GM21717 (cell line): ENCODE data around the gene C13orf46.

ENCODE experiments used
- ATAC-seq: cut with Tn5 transposase; IDR thresholded peaks from one replicate; pipeline ENCODE4 v1.9.1; 2021; ENCODE audit warnings: mild to moderate bottlenecking, moderate library complexity; ENCODE audit not compliant: unreplicated experiment

The C13orf46 gene

GRCh38 chr13:114010401-114011101 lies 36.7 kb upstream of the C13orf46 start:
- no peak for ATAC-seq

DNA sequence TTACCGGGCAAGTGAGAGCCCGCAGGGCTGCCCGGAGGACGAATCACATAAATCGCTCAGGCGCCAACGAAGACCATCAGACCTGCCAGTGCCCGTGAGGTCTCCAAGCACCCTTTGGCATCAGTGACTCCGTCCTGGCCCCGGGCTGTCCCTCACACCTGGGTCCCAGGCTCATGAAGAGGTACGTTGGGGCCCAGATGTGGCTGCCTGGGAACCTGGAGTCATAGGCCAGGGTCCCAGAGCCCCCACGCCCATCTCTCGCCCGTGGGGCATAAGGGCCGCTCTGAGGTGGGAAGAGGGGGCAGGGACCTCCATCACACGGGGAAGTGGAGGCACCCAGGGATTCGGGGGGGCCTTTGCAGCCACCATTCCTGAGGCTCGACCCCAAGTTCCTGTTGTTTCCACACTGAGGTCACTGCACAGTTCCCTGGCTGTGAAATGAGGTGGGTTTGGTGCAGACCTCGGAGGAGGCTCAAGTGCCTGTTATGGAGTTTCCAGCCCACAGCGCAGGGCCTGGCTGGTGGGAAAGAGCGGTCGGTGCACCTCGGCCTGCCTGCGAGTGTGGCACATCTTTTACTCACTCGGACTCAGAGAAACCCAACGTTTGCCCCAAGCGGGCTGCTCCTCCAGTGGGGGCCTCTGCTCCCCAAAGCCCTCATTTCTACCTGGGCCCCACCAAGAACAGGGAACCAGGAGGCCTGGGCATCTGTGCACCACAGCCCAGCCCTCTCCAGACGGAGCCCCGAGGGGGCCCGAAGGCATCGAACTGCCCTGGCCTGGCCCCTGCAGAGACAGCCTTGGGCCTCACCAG lies 35.9 kb upstream of the C13orf46 start:
- no peak for ATAC-seq

DNA sequence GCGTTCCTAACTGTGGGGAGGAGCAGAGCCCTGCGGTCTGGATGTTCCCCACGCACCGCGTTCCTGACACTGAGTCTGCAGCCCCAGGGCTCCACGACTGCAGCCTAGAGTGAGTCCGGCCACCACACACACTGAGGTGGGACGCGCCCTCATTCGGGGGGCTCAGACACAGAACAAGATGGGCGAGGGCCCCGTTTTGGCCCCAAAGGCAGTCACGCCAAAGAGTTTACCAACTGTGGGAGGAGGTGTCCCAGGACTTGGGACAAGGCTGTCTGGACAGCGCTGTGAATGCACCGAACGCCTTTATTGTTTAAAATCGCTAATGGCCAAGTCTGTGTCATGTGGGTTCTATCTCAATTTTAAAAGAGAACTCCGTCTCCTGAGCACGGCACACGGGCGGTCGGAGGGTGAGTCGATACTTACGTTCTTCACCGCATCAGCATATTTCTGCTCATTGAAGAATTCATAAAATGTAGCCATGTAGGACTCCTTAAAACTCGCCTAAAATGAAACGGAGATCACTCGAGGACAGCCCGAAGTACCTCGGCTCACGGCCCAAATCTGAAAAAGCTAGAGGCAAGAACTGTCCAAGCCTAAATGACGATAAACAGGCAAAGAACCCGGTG lies 35.2 kb upstream of the C13orf46 start:
- no peak for ATAC-seq

GRCh38 chr13:114007566-114007965 lies 33.7 kb upstream of the C13orf46 start:
- no peak for ATAC-seq

- no peak for ATAC-seq
Observed at GRCh38 chr13:114005206-114005724, 31.4 kb upstream of the C13orf46 start.

- no peak for ATAC-seq
Observed at GRCh38 chr13:114004420-114005205, 30.7 kb upstream of the C13orf46 start.

- no peak for ATAC-seq
Observed at GRCh38 chr13:114002771-114003321, 29.0 kb upstream of the C13orf46 start.

DNA sequence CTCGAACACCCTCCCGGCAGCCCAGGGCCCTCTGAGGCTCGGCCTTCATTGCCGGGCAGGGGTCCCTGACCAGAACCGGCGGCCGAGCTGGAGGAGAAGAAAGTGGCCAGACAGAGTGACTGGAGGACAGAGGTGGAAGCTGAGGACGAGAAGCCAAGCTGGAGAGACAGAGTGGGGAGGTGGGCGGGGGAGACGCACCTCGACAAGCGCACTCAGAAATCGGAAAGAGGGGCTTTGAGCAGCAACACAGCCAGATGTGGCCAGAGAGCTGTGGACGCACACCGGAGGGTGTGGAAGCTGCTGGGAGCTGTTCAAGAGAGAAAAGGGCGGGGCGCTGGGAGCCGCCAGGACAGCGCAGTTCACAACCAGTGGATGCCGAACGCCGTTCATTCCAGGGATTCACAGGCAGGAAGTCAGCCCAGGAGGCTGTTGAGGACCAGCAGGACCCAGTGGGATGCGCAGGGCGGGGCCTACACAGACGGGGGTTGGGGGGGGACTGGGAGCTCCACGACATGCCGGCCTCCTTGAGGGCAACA lies 28.2 kb upstream of the C13orf46 start:
- no peak for ATAC-seq

DNA sequence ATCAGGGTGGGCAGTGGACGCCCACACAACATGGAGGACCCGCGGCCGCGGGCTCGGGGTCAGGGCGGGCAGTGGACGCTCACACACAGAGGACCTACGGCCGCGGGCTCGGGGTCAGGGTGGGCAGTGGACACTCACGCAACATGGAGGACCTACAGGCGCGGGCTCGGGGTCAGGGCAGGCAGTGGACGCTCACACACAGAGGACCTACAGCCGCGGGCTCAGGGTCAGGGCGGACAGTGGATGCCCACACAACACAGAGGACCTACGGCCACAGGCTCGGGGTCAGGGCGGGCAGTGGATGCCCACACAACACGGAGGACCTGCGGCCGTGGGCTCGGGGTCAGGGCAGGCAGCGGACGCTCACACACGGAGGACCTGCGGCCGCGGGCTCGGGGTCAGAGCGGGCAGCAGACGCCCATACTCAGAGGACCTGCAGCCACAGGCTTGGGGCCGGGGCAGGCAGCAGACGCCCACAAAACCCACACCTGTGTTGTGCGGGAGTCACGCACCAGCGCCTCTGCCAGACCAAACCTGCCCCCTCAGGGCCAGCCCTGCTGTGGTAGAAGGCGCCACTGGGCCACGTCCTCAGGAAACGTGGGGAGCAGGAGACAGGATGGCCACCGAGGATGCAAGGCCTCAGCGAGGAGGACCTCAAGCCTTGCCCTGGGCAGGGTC lies 27.6 kb upstream of the C13orf46 start:
- no peak for ATAC-seq

DNA sequence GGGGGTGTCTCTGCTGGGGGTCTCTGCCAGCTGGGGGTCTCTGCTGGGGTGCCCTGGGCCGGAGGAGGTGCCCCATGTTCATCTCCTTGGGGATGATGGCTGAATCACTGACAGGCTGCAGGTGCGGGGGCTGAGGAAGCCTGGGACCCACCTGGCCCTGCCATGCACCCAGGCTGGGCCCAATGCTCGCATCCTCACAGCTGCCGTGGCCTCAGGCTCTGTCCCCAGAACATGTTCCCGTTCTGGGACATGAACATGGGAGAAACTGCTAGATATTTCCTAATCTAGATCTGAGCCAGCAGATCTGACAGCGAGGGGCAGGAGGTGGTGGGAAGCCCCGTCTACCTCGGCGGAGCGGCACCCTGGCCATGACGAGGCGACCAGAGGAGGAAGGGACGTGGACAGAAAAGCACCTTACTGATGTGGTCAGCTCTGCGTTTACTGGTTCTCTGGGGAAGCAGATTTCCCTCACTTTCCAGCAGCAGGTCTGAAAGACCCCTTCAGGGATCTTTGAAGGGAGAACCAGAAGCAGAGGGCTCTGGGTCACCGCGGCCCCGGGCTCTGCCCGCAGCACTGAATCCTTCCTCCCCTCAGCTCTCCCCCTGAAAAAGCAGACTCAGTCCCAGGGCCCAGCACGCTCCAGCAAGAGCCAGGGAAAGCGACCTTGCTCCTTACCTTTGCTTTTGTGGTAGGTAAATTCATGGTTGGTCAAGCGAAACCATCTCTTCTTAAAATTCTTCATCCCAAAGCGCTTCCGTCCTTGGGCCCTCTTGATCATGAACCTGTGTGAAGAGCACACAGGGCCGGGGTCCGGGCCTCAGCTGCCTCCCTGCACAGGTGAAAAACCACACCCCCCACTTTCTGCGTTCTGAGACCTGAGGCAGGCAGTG lies 26.5 kb upstream of the C13orf46 start:
- no peak for ATAC-seq

- no peak for ATAC-seq
Observed at GRCh38 chr13:113999618-113999910, 25.7 kb upstream of the C13orf46 start.

GRCh38 chr13:113998781-113999617 lies 25.1 kb upstream of the C13orf46 start:
- ATAC-seq = no peak

- no peak for ATAC-seq
Observed at GRCh38 chr13:113997845-113998751, 24.2 kb upstream of the C13orf46 start.

- ATAC-seq = no peak
Observed at GRCh38 chr13:113996912-113997745, 23.3 kb upstream of the C13orf46 start.

DNA sequence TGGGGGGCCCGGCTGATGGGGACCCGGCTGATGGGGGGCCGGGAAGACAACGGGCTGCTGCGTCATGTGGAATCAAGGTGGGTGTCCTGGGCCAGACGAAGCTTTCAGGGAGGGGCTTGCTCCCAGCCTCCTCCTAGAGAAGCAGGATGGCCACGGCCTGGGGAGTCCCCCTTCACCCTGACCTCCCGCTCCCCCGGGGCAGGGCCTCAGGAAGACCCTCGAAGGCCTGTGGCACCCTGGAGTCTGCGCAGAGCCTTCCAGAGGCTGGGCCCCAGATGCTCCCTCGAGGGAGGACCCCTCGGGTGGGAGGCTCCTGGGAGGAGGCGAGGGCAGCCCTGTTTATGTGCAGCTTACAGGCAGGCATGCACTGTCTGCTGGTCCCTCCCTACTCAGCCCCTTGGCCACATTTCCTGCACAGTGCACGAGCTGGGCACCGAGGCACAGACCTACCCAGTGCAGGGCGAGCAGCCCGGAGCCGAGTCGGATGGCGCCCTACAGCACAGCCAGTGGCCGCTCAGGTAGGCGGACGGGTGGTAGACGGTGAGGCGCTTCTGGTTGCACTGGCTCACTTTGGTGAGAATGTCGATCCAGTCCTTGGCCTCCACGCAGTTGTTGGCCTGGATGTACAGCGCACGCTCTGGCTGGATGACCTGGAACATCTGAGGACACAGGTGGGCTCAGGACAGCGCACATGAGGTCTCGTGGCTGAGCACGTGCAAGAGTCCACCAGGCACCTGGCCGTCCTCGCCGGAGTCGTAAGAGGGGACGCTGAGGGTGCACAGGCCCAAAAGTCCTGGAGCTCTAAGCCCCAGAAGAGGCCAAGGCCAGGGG lies 22.4 kb upstream of the C13orf46 start:
- ATAC-seq = no peak
